IMR-90 (cell line): ENCODE results near the gene RBBP8NL. TPM values are rescaled to one million over a fixed set of nuclear protein-coding genes. Genes with fewer than 3 reads are reported as not detected.

Source experiments
- ATAC-seq: fragments of 200-7000 bp; cut with Tn5 transposase; 2 replicates; pipeline ENCODE4 v1.9.1; 2020; ENCODE audit warnings: low read depth, mild to moderate bottlenecking, moderate library complexity
- BruUV-seq: library from RNA; stranded (reverse); fragments of 400-500 nt; replicated peaks from 2 replicates; lab custom pipeline; 2021; lab: Mats Ljungman, UMichigan
- CTCF ChIA-PET: fragments of 300-600 bp; formaldehyde crosslinking; extraction: SDS; loops from one replicate; lab custom pipeline; 2021; ENCODE audit warnings: antibody characterized with exemption; lab: Yijun Ruan, JAX
- POLR2A ChIA-PET: fragments of 300-600 bp; sonication (Branson Sonifier 250); formaldehyde crosslinking; loops from one replicate; lab custom pipeline; 2022; ENCODE audit warnings: antibody characterized with exemption; ENCODE audit not compliant: unreplicated experiment; lab: Charles Lee
- DNase-seq: peaks from one replicate; pipeline ENCODE4 v3.0.0; 2013
- H2AFZ ChIP-seq: replicated peaks from 2 replicates; pipeline ENCODE3; 2013; ENCODE audit warnings: low read length, mild to moderate bottlenecking; ENCODE audit not compliant: poor library complexity
- H2AK5ac ChIP-seq: 2 replicates; pipeline ENCODE4 v1.6.1; 2013; ENCODE audit warnings: low read depth, low read length, inconsistent platforms
- H2AK9ac ChIP-seq: replicated peaks from 2 replicates; pipeline ENCODE3; 2013; ENCODE audit warnings: mild to moderate bottlenecking, low read depth, low read length, moderate library complexity; ENCODE audit not compliant: poor library complexity
- H2BK120ac ChIP-seq: 2 replicates; pipeline ENCODE4 v1.6.1; 2013; ENCODE audit warnings: low read depth, low read length, inconsistent platforms
- H2BK15ac ChIP-seq: 3 replicates; pipeline ENCODE4 v1.6.1; 2013; ENCODE audit warnings: low read depth, low read length, inconsistent platforms
- H2BK20ac ChIP-seq: 2 replicates; pipeline ENCODE4 v1.6.1; 2013; ENCODE audit warnings: low read depth, mild to moderate bottlenecking, inconsistent platforms, low read length, moderate library complexity
- H2BK5ac ChIP-seq: 2 replicates; pipeline ENCODE4 v1.6.1; 2013; ENCODE audit warnings: mild to moderate bottlenecking, low read depth, low read length, inconsistent platforms; ENCODE audit not compliant: poor library complexity, severe bottlenecking
- H3K14ac ChIP-seq: replicated peaks from 2 replicates; pipeline ENCODE4 v1.6.1; 2013; ENCODE audit warnings: low read depth, low read length, inconsistent platforms
- H3K18ac ChIP-seq: 2 replicates; pipeline ENCODE4 v1.6.1; 2013; ENCODE audit warnings: low read depth, low read length, control low read depth
- H3K23ac ChIP-seq: 2 replicates; pipeline ENCODE4 v1.6.1; 2013; ENCODE audit warnings: low read depth, low read length, inconsistent platforms
- H3K27ac ChIP-seq: 2 replicates; pipeline ENCODE4 v1.5.1; 2013; ENCODE audit warnings: mild to moderate bottlenecking, control low read depth, low read length; ENCODE audit not compliant: insufficient read depth
- H3K27me3 ChIP-seq: 2 replicates; pipeline ENCODE4 v1.6.1; 2013; ENCODE audit warnings: low read length; ENCODE audit not compliant: control insufficient read depth, insufficient read depth
- H3K36me3 ChIP-seq: 2 replicates; pipeline ENCODE4 v1.6.1; 2013; ENCODE audit warnings: low read length, mixed read lengths; ENCODE audit not compliant: control insufficient read depth, insufficient read depth
- H3K4ac ChIP-seq: 2 replicates; pipeline ENCODE4 v1.6.1; 2013; ENCODE audit warnings: low read depth, low read length, inconsistent platforms
- H3K4me1 ChIP-seq: 2 replicates; pipeline ENCODE4 v1.6.1; 2013; ENCODE audit warnings: low read length, mixed read lengths; ENCODE audit not compliant: control insufficient read depth, insufficient read depth
- H3K4me2 ChIP-seq: 2 replicates; pipeline ENCODE4 v1.6.1; 2013; ENCODE audit warnings: low read depth, mild to moderate bottlenecking, control low read depth, low read length, moderate library complexity
- H3K4me3 ChIP-seq: 2 replicates; pipeline ENCODE4 v1.5.1; 2013; ENCODE audit warnings: low read depth, mild to moderate bottlenecking, control low read depth, low read length, moderate library complexity; ENCODE audit not compliant: insufficient read depth
- H3K56ac ChIP-seq: 2 replicates; pipeline ENCODE4 v1.6.1; 2013; ENCODE audit warnings: low read length, inconsistent platforms; ENCODE audit not compliant: insufficient read depth; ENCODE audit errors: extremely low read depth
- H3K79me1 ChIP-seq, 2 experiments: 2 replicates each; pipeline ENCODE4 v1.6.1; 2013; ENCODE audit warnings: low read length in 2 of 2, inconsistent platforms in 1 of 2, low read depth in 1 of 2
- H3K9ac ChIP-seq: 2 replicates; pipeline ENCODE4 v1.6.1; 2013; ENCODE audit warnings: low read depth, low read length, control low read depth
- H3K9me1 ChIP-seq: 2 replicates; pipeline ENCODE4 v1.6.1; 2013; ENCODE audit warnings: low read length, inconsistent platforms; ENCODE audit not compliant: insufficient read depth
- H3K9me3 ChIP-seq: 2 replicates; pipeline ENCODE4 v1.6.1; 2013; ENCODE audit warnings: low read length; ENCODE audit not compliant: control insufficient read depth, insufficient read depth
- H4K20me1 ChIP-seq: 2 replicates; pipeline ENCODE4 v1.6.1; 2013; ENCODE audit warnings: low read length, inconsistent platforms; ENCODE audit not compliant: insufficient read depth
- H4K5ac ChIP-seq: 2 replicates; pipeline ENCODE4 v1.6.1; 2013; ENCODE audit warnings: mild to moderate bottlenecking, low read depth, low read length, control low read depth
- H4K8ac ChIP-seq, 2 experiments: 2 replicates each; pipeline ENCODE4 v1.6.1; 2013; ENCODE audit warnings: low read depth in 2 of 2, low read length in 2 of 2, control low read depth in 1 of 2, inconsistent platforms in 1 of 2
- H4K91ac ChIP-seq: 2 replicates; pipeline ENCODE4 v1.6.1; 2013; ENCODE audit warnings: low read depth, low read length, inconsistent platforms; ENCODE audit not compliant: insufficient read depth
- CHD1 ChIP-seq: IDR thresholded peaks from 2 replicates; pipeline ENCODE4 v1.6.1; 2012; ENCODE audit warnings: low read depth, low read length, improper control_type of control experiment
- RFX5 ChIP-seq: IDR thresholded peaks from 2 replicates; pipeline ENCODE4 v1.8.0; 2012; ENCODE audit warnings: low read depth, mild to moderate bottlenecking, low read length, moderate library complexity
- WGBS, 2 experiments: methylation state at CpG; one replicate each; pipeline versions ENCODE4 v1.1.5 to v1.1.7; 2013; ENCODE audit warnings: missing lambda C conversion rate in 2 of 2; ENCODE audit not compliant: insufficient read length in 1 of 2; ENCODE audit errors: extremely low coverage in 2 of 2; 5-methylcytosine and 5-hydroxymethylcytosine counted together
- dilution Hi-C: fragments of 300-500 bp; cut with HindIII; formaldehyde crosslinking; loops from one replicate; pipeline ENCODE4 v1.14.3; 2018; ENCODE audit warnings: low sequenced_read_pairs; ENCODE audit not compliant: unreplicated experiment
- in situ Hi-C: fragments of 300-500 bp; cut with MboI; formaldehyde crosslinking; loops from 3 replicates; pipeline ENCODE4 v1.14.3; 2019; ENCODE audit warnings: low sequenced_read_pairs, inconsistent platforms, mixed read lengths
- intact Hi-C: fragments of 100-400 bp; cut with micrococcal nuclease; formaldehyde crosslinking; loops from 2 replicates; pipeline ENCODE4 v1.10.0; 2022
- polyA plus RNA-seq, 3 experiments: library from polyadenylated mRNA; depleted of rRNA; stranded (reverse); fragments of >200 nt; gene quantifications; 2 replicates each; pipeline ENCODE4 v1.2.3, GENCODE V29; 2012; ENCODE audit warnings: low replicate concordance in 1 of 3
- total RNA-seq: library from RNA; depleted of rRNA; stranded (reverse); fragments of >200 nt; gene quantifications from 2 replicates; pipeline ENCODE4 v1.2.3, GENCODE V29; 2012

Gene RBBP8NL
- total and polyA plus RNA-seq, 2 of the 4 experiments (the other 2 are of a cell fraction), result not detected

GRCh38 chr20:62362991-62363919 is 64.1 kb downstream of the RBBP8NL start:
- Histone ChIP-seq H3K27ac (no peak overlapping the region), H4K5ac (no peak overlapping the region), H2AK5ac (no peak overlapping the region), H3K56ac (no peak overlapping the region), H2AFZ (no peak overlapping the region), H2BK20ac (no peak overlapping the region), H2AK9ac (no peak overlapping the region), H3K4ac (no peak overlapping the region), H3K9me1 (no peaks in the 10 kb centered on the region), H3K27me3 (no peaks in the 10 kb centered on the region), H3K4me3 (no peak overlapping the region), H3K79me1 (no peaks in the 10 kb centered on the region), H2BK120ac (no peak overlapping the region), H3K18ac (no peak overlapping the region), H3K4me1 (peaks cover 11% of the 10 kb centered on the region), H3K23ac (no peak overlapping the region), H3K9ac (no peak overlapping the region), H3K36me3 (peaks cover 4% of the 10 kb centered on the region; the same call in 1 of the 2 replicates), H3K9me3 (no peaks in the 10 kb centered on the region), H2BK15ac (no peak overlapping the region), H4K20me1 (peaks cover 18% of the 10 kb centered on the region; the same call in 1 of the 2 replicates), H3K4me2 (no peak overlapping the region), H2BK5ac (no peak overlapping the region), H4K91ac (no peak overlapping the region), H3K14ac (no peak overlapping the region), H4K8ac (no peak overlapping the region)
- ChIA-PET CTCF (interaction anchor here (2.0 kb wide), 1 partner anchor 11 kb away, joined by 6 read pairs; no protein-coding TSS in a partner anchor), POLR2A (interaction anchor here (0.6 kb wide), 1 partner anchor 23 kb away, joined by 6 read pairs; the partner anchor contains the start of gene RPS21)
- dilution Hi-C loops, result no loop called here
- ATAC-seq (no peak), DNase-seq (no peak)
- TF ChIP-seq CHD1 (no peak), RFX5 (no peak)
- 65% methylated on average over 15 of the region's 20 CpGs; no CpG with 5 or more reads in 1 of the 2 experiments for WGBS, 2 experiments
- intact Hi-C loops, result no loop called here
- in situ Hi-C loops, result no loop called here
- no TSS peak for BruUV-seq
